ENCODE measurements around the gene FKBP6. TPM values are rescaled to one million over a fixed set of nuclear protein-coding genes. Genes with fewer than 3 reads are reported as not detected.
"Not testable (repeated sequence)": the region's sequence is repeated elsewhere in the genome, so short reads cannot be mapped to it uniquely, and the experiment has no call there.

Gene FKBP6
- total and polyA plus RNA-seq, 3 experiments from 2014 or later, result not detected

DNA sequence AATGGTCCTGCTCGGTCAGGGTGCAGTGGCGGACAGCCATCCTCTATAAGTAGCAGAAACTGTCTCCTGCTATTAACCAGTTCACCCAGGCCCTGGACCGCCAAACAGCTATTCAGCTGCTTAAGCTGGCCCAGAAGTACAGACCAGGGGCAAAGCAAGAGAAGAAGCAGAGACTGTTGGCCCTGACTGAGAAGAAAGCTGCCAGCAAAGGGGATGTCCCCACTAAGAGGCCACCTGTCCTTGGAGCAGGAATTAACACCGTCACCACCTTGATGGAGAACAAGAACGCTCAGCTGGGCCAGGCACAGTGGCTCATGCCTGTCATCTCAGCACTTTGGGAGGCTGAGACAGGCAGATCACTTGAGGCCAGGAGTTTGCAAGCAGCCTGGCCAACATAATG lies 13.7 kb upstream of the FKBP6 start:
- Mint-ChIP-seq H3K36me3 (no peaks in the 10 kb centered on the region), H3K4me1 (peaks cover under 1 to 2% (median 2%) of the 10 kb centered on the region in 3 donors), H3K4me3 (no peak overlapping the region), H3K27ac (no peak overlapping the region), H3K27me3 (peaks cover 0 to 4% of the 10 kb centered on the region in 2 donors), H3K9me3 (no peaks in the 10 kb centered on the region)
- H3K9me3 ChIP-seq (ENCODE audit: low read length), result no peaks in the 10 kb centered on the region
- ChIA-PET POLR2A (no interaction called here), CTCF (interaction anchor here (2.3 kb wide), 1 partner anchor 10 kb away, joined by 6 read pairs; no protein-coding TSS in a partner anchor)
- DNase-seq, result no peak
- H3K4me1 ChIP-seq (ENCODE audit: insufficient read depth, low read length), result peaks cover 3% of the 10 kb centered on the region
- H3K27ac ChIP-seq (ENCODE audit: low read depth, low read length), result no peak overlapping the region
- H3K36me3 ChIP-seq (ENCODE audit: insufficient read depth, low read length), result no peaks in the 10 kb centered on the region
- H3K27me3 ChIP-seq (ENCODE audit: insufficient read depth, low read length, poor library complexity, severe bottlenecking), result no peaks in the 10 kb centered on the region
- H3K4me3 ChIP-seq (ENCODE audit: low read length), result no peak overlapping the region

DNA sequence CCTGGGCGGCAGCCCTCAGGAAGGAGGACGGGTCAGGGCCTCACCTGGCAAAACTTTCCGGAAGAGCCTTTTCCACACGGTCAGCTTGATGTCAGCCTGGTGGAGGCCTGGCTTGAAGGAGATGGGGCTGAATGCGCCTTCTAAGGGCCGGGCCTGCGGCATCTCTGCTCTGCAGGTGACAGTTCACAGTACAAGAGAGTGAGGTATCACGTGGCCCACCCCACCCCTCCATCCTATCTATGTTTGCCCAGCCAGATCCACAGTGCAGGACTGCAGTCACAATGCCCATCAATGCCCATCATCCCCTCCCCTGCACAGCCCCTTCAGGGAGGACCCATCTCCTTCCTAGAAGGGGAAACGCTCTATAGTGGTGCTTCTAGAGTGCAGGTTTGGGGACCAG lies 11.4 kb upstream of the FKBP6 start:
- POLR2A ChIA-PET, result no interaction called here
- Mint-ChIP-seq H3K9me3 (no peaks in the 10 kb centered on the region), H3K4me3 (no peak overlapping the region), H3K27ac (no peak overlapping the region), H3K36me3 (no peaks in the 10 kb centered on the region), H3K27me3 (peaks cover 0 to 4% of the 10 kb centered on the region in 2 donors), H3K4me1 (no peaks in the 10 kb centered on the region)
- H3K4me3 ChIP-seq (ENCODE audit: low read length), result no peak overlapping the region
- H3K36me3 ChIP-seq (ENCODE audit: insufficient read depth, low read length), result no peaks in the 10 kb centered on the region
- no peak for DNase-seq
- H3K4me1 ChIP-seq (ENCODE audit: insufficient read depth, low read length), result no peaks in the 10 kb centered on the region
- no peaks in the 10 kb centered on the region for H3K27me3 ChIP-seq (ENCODE audit: insufficient read depth, low read length, poor library complexity, severe bottlenecking)
- no peaks in the 10 kb centered on the region for H3K9me3 ChIP-seq (ENCODE audit: low read length)
- H3K27ac ChIP-seq (ENCODE audit: low read depth, low read length), result no peak overlapping the region
- CTCF ChIA-PET, result interaction anchor here (1.3 kb wide), 1 partner anchor 10 kb away, joined by 3 read pairs; no protein-coding TSS in a partner anchor

GRCh38 chr7:73318656-73319204 lies 9.2 kb upstream of the FKBP6 start:
- H3K36me3 ChIP-seq (ENCODE audit: insufficient read depth, low read length); H3K27ac ChIP-seq (ENCODE audit: low read depth, low read length); H3K36me3 Mint-ChIP-seq; H3K27ac Mint-ChIP-seq; H3K4me3 ChIP-seq (ENCODE audit: low read length); H3K9me3 Mint-ChIP-seq; H3K4me1 Mint-ChIP-seq; H3K4me1 ChIP-seq (ENCODE audit: insufficient read depth, low read length); POLR2A ChIA-PET; DNase-seq; H3K27me3 ChIP-seq (ENCODE audit: insufficient read depth, low read length, poor library complexity, severe bottlenecking); H3K9me3 ChIP-seq (ENCODE audit: low read length); H3K27me3 Mint-ChIP-seq; H3K4me3 Mint-ChIP-seq; CTCF ChIA-PET: not testable (repeated sequence)

DNA sequence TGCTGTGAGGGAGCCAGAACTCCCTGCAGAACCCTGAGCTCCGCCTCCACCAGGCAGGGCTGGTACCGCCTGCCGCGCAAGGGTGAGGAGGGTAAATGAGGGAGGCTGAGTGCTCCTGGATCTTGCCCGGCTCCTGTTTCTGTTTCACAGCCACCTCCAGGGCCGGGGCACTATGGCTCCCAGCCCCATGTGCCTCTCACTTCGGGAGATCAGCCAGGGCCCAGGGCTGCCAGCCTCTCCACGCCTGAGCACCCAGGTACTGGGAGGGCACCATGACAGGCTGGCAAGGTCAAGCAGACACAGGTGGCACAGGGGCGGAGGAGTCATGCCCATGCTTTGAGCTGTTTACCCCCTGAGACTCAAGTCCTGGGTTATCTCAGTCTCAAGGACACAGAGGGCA lies 8.4 kb upstream of the FKBP6 start:
- POLR2A ChIA-PET; CTCF ChIA-PET; H3K27me3 ChIP-seq (ENCODE audit: insufficient read depth, low read length, poor library complexity, severe bottlenecking); DNase-seq; H3K27ac ChIP-seq (ENCODE audit: low read depth, low read length); H3K9me3 ChIP-seq (ENCODE audit: low read length); H3K27me3 Mint-ChIP-seq; H3K4me3 ChIP-seq (ENCODE audit: low read length); H3K9me3 Mint-ChIP-seq; H3K27ac Mint-ChIP-seq; H3K36me3 Mint-ChIP-seq; H3K4me1 ChIP-seq (ENCODE audit: insufficient read depth, low read length); H3K4me3 Mint-ChIP-seq; H3K36me3 ChIP-seq (ENCODE audit: insufficient read depth, low read length): not testable (repeated sequence)
- H3K4me1 Mint-ChIP-seq, result peaks cover 7 to 11% (median 9%) of the 10 kb centered on the region in 3 donors

GRCh38 chr7:73320009-73320408 lies 8.0 kb upstream of the FKBP6 start:
- H3K9me3 ChIP-seq (ENCODE audit: low read length); H3K4me1 ChIP-seq (ENCODE audit: insufficient read depth, low read length); H3K27ac ChIP-seq (ENCODE audit: low read depth, low read length); CTCF ChIA-PET; DNase-seq; H3K4me3 ChIP-seq (ENCODE audit: low read length); H3K36me3 Mint-ChIP-seq; POLR2A ChIA-PET; H3K9me3 Mint-ChIP-seq; H3K27me3 ChIP-seq (ENCODE audit: insufficient read depth, low read length, poor library complexity, severe bottlenecking); H3K27ac Mint-ChIP-seq; H3K27me3 Mint-ChIP-seq; H3K36me3 ChIP-seq (ENCODE audit: insufficient read depth, low read length); H3K4me3 Mint-ChIP-seq: not testable (repeated sequence)
- H3K4me1 Mint-ChIP-seq, result peaks cover 7 to 14% (median 9%) of the 10 kb centered on the region in 3 donors

DNA sequence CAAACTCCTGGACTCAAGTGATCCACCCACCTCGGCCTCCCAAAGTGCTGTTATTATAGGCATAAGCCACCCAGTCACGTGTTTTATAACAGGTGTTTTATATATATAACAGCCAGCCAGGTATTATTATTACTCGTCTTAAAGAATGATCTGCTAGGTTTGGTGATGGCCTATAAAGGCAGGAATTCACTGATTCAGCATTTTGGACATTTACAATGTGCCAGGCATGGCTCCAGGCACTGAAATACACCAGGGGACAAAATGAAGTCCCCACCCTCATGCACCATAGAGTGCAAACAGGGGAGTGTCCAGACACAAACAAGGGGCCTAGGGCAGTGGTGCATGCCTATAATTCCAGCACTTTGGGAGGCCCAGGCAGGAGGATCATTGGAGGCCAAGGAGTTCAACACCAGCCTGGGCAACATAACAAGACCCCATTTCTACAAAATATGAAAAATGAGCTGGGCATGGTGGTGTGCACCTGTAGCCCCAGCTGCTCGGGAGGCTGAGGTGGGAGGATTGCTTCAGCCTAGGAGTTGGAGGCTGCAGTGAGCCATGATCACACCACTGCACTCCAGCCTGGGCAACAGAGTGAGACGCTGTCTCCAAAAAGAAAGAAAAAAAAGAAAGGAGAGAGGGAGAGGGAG lies 4.4 kb upstream of the FKBP6 start:
- H3K4me3 ChIP-seq (ENCODE audit: low read length), result peak overlapping the region; percentile 45
- Mint-ChIP-seq H3K4me3 (peak overlapping the region in 6 of 7 donors; percentile 58 to 87 (median 68)), H3K27ac (peak overlapping the region in 4 of 8 donors; percentile 17 to 38 (median 28)), H3K4me1 (peaks cover 7 to 14% (median 9%) of the 10 kb centered on the region in 3 donors)
- CTCF ChIA-PET, result interaction anchor here (1.0 to 1.3 kb wide), 6 partner anchors 10 to 411 kb away, joined by 4 to 8 read pairs (median 6); no protein-coding TSS in a partner anchor
- H3K36me3 Mint-ChIP-seq; H3K9me3 Mint-ChIP-seq; H3K27me3 ChIP-seq (ENCODE audit: insufficient read depth, low read length, poor library complexity, severe bottlenecking); DNase-seq; H3K4me1 ChIP-seq (ENCODE audit: insufficient read depth, low read length); POLR2A ChIA-PET; H3K9me3 ChIP-seq (ENCODE audit: low read length); H3K36me3 ChIP-seq (ENCODE audit: insufficient read depth, low read length); H3K27ac ChIP-seq (ENCODE audit: low read depth, low read length); H3K27me3 Mint-ChIP-seq: not testable (repeated sequence)

DNA sequence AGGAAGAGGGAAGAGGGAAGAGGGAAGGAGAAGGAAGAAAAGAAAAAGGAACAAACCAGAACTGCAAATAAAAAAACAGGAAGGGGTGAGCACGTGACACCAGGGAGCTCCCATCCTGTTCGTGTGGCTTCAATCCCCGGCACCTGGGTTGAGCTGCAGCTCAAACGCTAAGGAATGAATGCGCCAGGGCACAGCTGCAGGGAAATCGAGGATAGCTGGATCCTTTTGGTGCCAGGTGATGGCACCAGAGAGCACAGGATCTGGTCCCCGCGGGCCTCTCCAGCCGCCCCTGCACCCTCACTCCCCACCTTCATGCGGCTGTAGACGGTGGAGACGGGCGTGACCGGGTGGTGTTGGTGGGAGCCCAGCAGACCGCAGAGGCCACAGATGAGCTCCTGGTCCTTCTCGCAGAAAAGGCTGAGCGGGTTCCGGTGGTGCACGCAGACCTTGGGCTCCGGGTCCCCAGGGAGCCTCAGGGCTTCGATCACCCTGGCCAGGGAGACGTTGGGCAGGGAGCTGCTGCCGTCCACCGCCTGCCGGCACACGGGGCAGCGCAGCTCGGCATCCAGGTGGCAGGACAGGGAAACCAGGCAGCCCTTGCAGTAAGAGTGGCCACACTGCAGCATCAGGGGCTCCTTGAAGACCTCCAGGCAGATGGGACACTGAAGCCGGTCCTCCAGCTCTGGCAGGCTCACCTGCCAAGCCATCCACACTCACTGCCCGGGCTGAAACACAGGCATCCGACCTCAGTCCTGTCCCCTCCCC lies 3.7 kb upstream of the FKBP6 start:
- H3K4me3 ChIP-seq (ENCODE audit: low read length), result peak overlapping the region; percentile 45
- H3K27ac Mint-ChIP-seq, result peak overlapping the region in 4 of 8 donors; percentile 23 to 75 (median 48)
- H3K36me3 Mint-ChIP-seq; H3K27me3 Mint-ChIP-seq; H3K27ac ChIP-seq (ENCODE audit: low read depth, low read length); H3K9me3 Mint-ChIP-seq; H3K27me3 ChIP-seq (ENCODE audit: insufficient read depth, low read length, poor library complexity, severe bottlenecking); POLR2A ChIA-PET; H3K4me1 ChIP-seq (ENCODE audit: insufficient read depth, low read length); H3K36me3 ChIP-seq (ENCODE audit: insufficient read depth, low read length); H3K9me3 ChIP-seq (ENCODE audit: low read length): not testable (repeated sequence)
- CTCF ChIA-PET, result interaction anchor here (0.8 to 1.3 kb wide), 7 partner anchors 9 to 410 kb away, joined by 3 to 8 read pairs (median 6); no protein-coding TSS in a partner anchor
- peak overlapping the region in 6 of 7 donors; percentile 58 to 87 (median 68) for H3K4me3 Mint-ChIP-seq
- peaks cover 7 to 14% (median 9%) of the 10 kb centered on the region in 3 donors for H3K4me1 Mint-ChIP-seq
- DNase-seq, result peak; percentile 10 to 61 (median 31)

- H3K4me1 ChIP-seq (ENCODE audit: insufficient read depth, low read length); H3K36me3 Mint-ChIP-seq; H3K9me3 Mint-ChIP-seq; H3K4me3 Mint-ChIP-seq; H3K27me3 ChIP-seq (ENCODE audit: insufficient read depth, low read length, poor library complexity, severe bottlenecking); H3K9me3 ChIP-seq (ENCODE audit: low read length); CTCF ChIA-PET; H3K27me3 Mint-ChIP-seq; H3K27ac ChIP-seq (ENCODE audit: low read depth, low read length); POLR2A ChIA-PET; H3K4me3 ChIP-seq (ENCODE audit: low read length); H3K36me3 ChIP-seq (ENCODE audit: insufficient read depth, low read length); DNase-seq: not testable (repeated sequence)
- Mint-ChIP-seq H3K4me1 (peaks cover 7 to 14% (median 9%) of the 10 kb centered on the region in 3 donors), H3K27ac (peak overlapping the region in 1 of 8 donors; percentile 90)
Measured at GRCh38 chr7:73325424-73325823, 2.5 kb upstream of the FKBP6 start.

All from CD8-positive, alpha-beta memory T cell (primary cell).